H9 (cell line): ENCODE data around the gene ENPP5. TPM values are rescaled to one million over a fixed set of nuclear protein-coding genes. Genes with fewer than 3 reads are reported as not detected.

Experiments
- DNase-seq: peaks from one replicate; pipeline ENCODE4 v3.0.0-alpha.2; 2017
- H2AFZ ChIP-seq: one replicate; pipeline ENCODE4 v1.6.1; 2013; ENCODE audit warnings: mild to moderate bottlenecking, low read length, control low read depth, moderate library complexity
- H2AK5ac ChIP-seq: 2 replicates; pipeline ENCODE4 v1.6.1; 2013; ENCODE audit warnings: low read length, control low read depth, mixed read lengths; ENCODE audit not compliant: insufficient read length
- H2BK120ac ChIP-seq: one replicate; pipeline ENCODE4 v1.6.1; 2013; ENCODE audit warnings: low read depth, mild to moderate bottlenecking, low read length, control low read depth, inconsistent platforms; ENCODE audit not compliant: poor library complexity, severe bottlenecking
- H2BK12ac ChIP-seq: 2 replicates; pipeline ENCODE4 v1.6.1; 2013; ENCODE audit warnings: low read length, control low read depth, mixed read lengths, low read depth; ENCODE audit not compliant: insufficient read length
- H2BK15ac ChIP-seq: 2 replicates; pipeline ENCODE4 v1.6.1; 2013; ENCODE audit warnings: low read depth, low read length, control low read depth
- H2BK20ac ChIP-seq: one replicate; pipeline ENCODE4 v1.6.1; 2013; ENCODE audit warnings: low read depth, mild to moderate bottlenecking, low read length, control low read depth, inconsistent platforms; ENCODE audit not compliant: poor library complexity, severe bottlenecking
- H2BK5ac ChIP-seq: 2 replicates; pipeline ENCODE4 v1.6.1; 2013; ENCODE audit warnings: low read length, control low read depth, mixed read lengths; ENCODE audit not compliant: insufficient read length
- H3K14ac ChIP-seq: 2 replicates; pipeline ENCODE4 v1.6.1; 2013; ENCODE audit warnings: low read length, control low read depth; ENCODE audit not compliant: insufficient read depth
- H3K18ac ChIP-seq: 2 replicates; pipeline ENCODE4 v1.6.1; 2013; ENCODE audit warnings: low read depth, mild to moderate bottlenecking, mixed read lengths, low read length, control low read depth; ENCODE audit not compliant: insufficient read length
- H3K23ac ChIP-seq: 2 replicates; pipeline ENCODE4 v1.6.1; 2013; ENCODE audit warnings: low read length, control low read depth, mixed read lengths, low read depth; ENCODE audit not compliant: insufficient read length
- H3K23me2 ChIP-seq: 2 replicates; pipeline ENCODE4 v1.6.1; 2013; ENCODE audit warnings: low read depth, mild to moderate bottlenecking, mixed read lengths, low read length, control low read depth; ENCODE audit not compliant: insufficient read length, poor library complexity, severe bottlenecking
- H3K27ac ChIP-seq: 2 replicates; pipeline ENCODE4 v1.5.1; 2013; ENCODE audit warnings: low read length, control low read depth, mixed read lengths, low read depth; ENCODE audit not compliant: insufficient read length
- H3K27me3 ChIP-seq: 2 replicates; pipeline ENCODE4 v1.6.1; 2013; ENCODE audit warnings: low read length, control low read depth, inconsistent platforms; ENCODE audit not compliant: insufficient read depth
- H3K4ac ChIP-seq: 2 replicates; pipeline ENCODE4 v1.6.1; 2013; ENCODE audit warnings: low read depth, mild to moderate bottlenecking, control low read depth, inconsistent platforms, low read length, moderate library complexity
- H3K4me1 ChIP-seq: 2 replicates; pipeline ENCODE4 v1.6.1; 2013; ENCODE audit warnings: low read length, control low read depth, inconsistent platforms; ENCODE audit not compliant: insufficient read depth
- H3K4me2 ChIP-seq: 2 replicates; pipeline ENCODE4 v1.6.1; 2013; ENCODE audit warnings: low read length, control low read depth, mixed read lengths; ENCODE audit not compliant: insufficient read length, insufficient read depth
- H3K56ac ChIP-seq: 2 replicates; pipeline ENCODE4 v1.6.1; 2013; ENCODE audit warnings: low read depth, mild to moderate bottlenecking, mixed read lengths, low read length, control low read depth; ENCODE audit not compliant: insufficient read length
- H3K79me1 ChIP-seq: 2 replicates; pipeline ENCODE4 v1.6.1; 2013; ENCODE audit warnings: low read depth, mild to moderate bottlenecking, moderate library complexity, low read length, control low read depth, inconsistent platforms; ENCODE audit not compliant: insufficient read depth, poor library complexity, severe bottlenecking
- H3K79me2 ChIP-seq: 2 replicates; pipeline ENCODE4 v1.6.1; 2013; ENCODE audit warnings: low read length, control low read depth, inconsistent platforms; ENCODE audit not compliant: insufficient read depth
- H3K9ac ChIP-seq: 2 replicates; pipeline ENCODE4 v1.6.1; 2013; ENCODE audit warnings: low read length, control low read depth, mixed read lengths; ENCODE audit not compliant: insufficient read length; ENCODE audit errors: extremely low read depth
- H3K9me3 ChIP-seq: one replicate; pipeline ENCODE4 v1.6.1; 2013; ENCODE audit warnings: low read depth, low read length, inconsistent platforms; ENCODE audit not compliant: control insufficient read depth
- H3T11ph ChIP-seq: one replicate; pipeline ENCODE4 v1.6.1; 2013; ENCODE audit warnings: mild to moderate bottlenecking, low read length, control low read depth, inconsistent platforms
- H4K20me1 ChIP-seq: one replicate; pipeline ENCODE4 v1.6.1; 2013; ENCODE audit not compliant: control insufficient read depth, insufficient read length, insufficient read depth
- H4K5ac ChIP-seq: 2 replicates; pipeline ENCODE4 v1.6.1; 2013; ENCODE audit warnings: low read depth, mild to moderate bottlenecking, mixed read lengths, low read length, control low read depth; ENCODE audit not compliant: insufficient read length
- H4K8ac ChIP-seq: replicated peaks from 2 replicates; pipeline ENCODE4 v1.6.1; 2013; ENCODE audit warnings: low read length, control low read depth, mixed read lengths, low read depth; ENCODE audit not compliant: insufficient read length
- H4K91ac ChIP-seq: 2 replicates; pipeline ENCODE4 v1.6.1; 2013; ENCODE audit warnings: low read depth, mild to moderate bottlenecking, moderate library complexity, mixed read lengths, low read length, control low read depth; ENCODE audit not compliant: insufficient read length
- H3K27ac Mint-ChIP-seq, 3 experiments: 2 replicates in 2 of 3; 3 replicates in 1 of 3; pipeline ENCODE4 v1.8.0; 2020 to 2021; ENCODE audit warnings: mixed read lengths in 3 of 3, mild to moderate bottlenecking in 1 of 3, moderate library complexity in 1 of 3
- H3K27me3 Mint-ChIP-seq: 2 replicates; pipeline ENCODE4 v1.8.0; 2021; ENCODE audit warnings: low read depth, mild to moderate bottlenecking, moderate library complexity, mixed read lengths
- H3K36me3 Mint-ChIP-seq, 3 experiments: 2 replicates in 2 of 3; 3 replicates in 1 of 3; pipeline ENCODE4 v1.8.0; 2020 to 2021; ENCODE audit warnings: low read depth in 3 of 3, mixed read lengths in 3 of 3; ENCODE audit not compliant: insufficient read depth in 1 of 3
- H3K4me1 Mint-ChIP-seq, 2 experiments: 2 replicates each; pipeline ENCODE4 v1.8.0; 2020; ENCODE audit warnings: mixed read lengths in 2 of 2
- H3K4me3 Mint-ChIP-seq, 2 experiments: 2 replicates in 1 of 2; 3 replicates in 1 of 2; pipeline ENCODE4 v1.8.0; 2020 to 2021; ENCODE audit warnings: mild to moderate bottlenecking in 2 of 2, mixed read lengths in 2 of 2, moderate library complexity in 1 of 2
- H3K9me3 Mint-ChIP-seq, 2 experiments: 2 replicates in 1 of 2; 3 replicates in 1 of 2; pipeline ENCODE4 v1.8.0; 2020; ENCODE audit warnings: mild to moderate bottlenecking in 2 of 2, mixed read lengths in 2 of 2, moderate library complexity in 1 of 2
- CTCF ChIP-seq: fragments of 200-600 bp; sonication (generic); conservative IDR thresholded peaks from 3 replicates; pipeline ENCODE4 v1.8.0; 2021; ENCODE audit warnings: antibody characterized with exemption, mild to moderate bottlenecking
- WGBS: extraction: QIAGEN DNeasy Blood & Tissue Kit; methylation state at CpG from one replicate; pipeline ENCODE4 v1.1.7; 2013; ENCODE audit warnings: missing lambda C conversion rate, low lambda C conversion rate, mixed read lengths; ENCODE audit not compliant: insufficient read length; ENCODE audit errors: extremely low coverage; 5-methylcytosine and 5-hydroxymethylcytosine counted together
- total RNA-seq: library from RNA; stranded (reverse); gene quantifications from 2 replicates; pipeline ENCODE4 v1.2.1, GENCODE V29; 2021

The ENPP5 gene
- total RNA-seq, 1 experiment from 2014 or later: 4.6 TPM

DNA sequence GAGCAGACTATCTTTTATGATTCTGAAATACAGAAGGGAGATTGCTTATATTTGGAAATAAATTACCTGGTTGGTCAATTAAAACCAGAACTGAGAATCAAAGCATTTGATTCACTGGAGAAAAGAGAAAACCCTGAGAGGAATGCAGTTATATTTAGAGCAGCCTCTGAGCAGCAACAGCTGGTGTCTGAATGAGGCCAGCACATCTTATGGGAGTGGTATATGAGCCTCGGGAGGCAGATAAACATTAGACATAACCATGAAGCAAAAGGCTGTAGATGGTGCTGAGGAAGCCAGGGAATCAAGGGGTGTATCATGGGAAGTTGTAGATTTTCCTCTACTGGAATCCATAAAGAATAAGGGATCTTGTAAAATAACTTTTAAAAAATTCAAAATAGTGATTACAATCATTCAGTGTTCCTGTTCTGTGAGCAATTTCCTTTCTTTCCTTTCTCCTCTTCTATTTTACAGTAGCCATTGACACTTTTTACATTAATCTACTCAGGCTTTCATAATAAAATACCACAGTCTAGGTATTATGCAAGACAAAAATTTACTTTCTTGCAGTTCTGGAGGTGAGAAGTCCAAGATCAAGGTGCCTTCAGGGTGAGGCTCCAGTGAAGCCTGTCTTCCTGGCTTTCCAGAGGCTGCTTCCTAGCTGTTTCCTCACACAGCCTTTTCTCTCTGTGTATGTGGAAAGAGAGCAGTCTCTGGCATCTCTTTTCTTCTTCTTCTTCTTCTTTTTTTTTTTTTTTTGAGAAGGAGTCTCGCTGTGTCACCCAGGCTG lies 32.8 kb upstream of the ENPP5 start:
- Mint-ChIP-seq H3K9me3 (peaks cover 0 to 2% of the 10 kb centered on the region in 2 experiments; a peak in 1 of 5 replicates), H3K36me3 (peaks cover 0 to 3% (median 2%) of the 10 kb centered on the region in 3 experiments; a peak in 3 of 7 replicates), H3K4me3 (no peak overlapping the region), H3K4me1 (peaks cover 0 to 9% of the 10 kb centered on the region in 2 experiments; a peak in 1 of 4 replicates), H3K27ac (no peak overlapping the region), H3K27me3 (peaks cover 2% of the 10 kb centered on the region; the same call in 1 of the 2 replicates)
- H4K20me1 ChIP-seq: no peaks in the 10 kb centered on the region
- H2BK120ac ChIP-seq: no peak overlapping the region
- TF ChIP-seq CTCF: no peak
- no peaks in the 10 kb centered on the region for H3K79me2 ChIP-seq
- no peak overlapping the region for H4K91ac ChIP-seq
- no peaks in the 10 kb centered on the region for H3K23me2 ChIP-seq
- no peaks in the 10 kb centered on the region for H3K79me1 ChIP-seq
- no peak overlapping the region for H3K14ac ChIP-seq
- H2AFZ ChIP-seq: no peak overlapping the region
- no peak overlapping the region for H2BK12ac ChIP-seq
- no peak overlapping the region for H2BK20ac ChIP-seq
- H3T11ph ChIP-seq: no peak overlapping the region
- no peak overlapping the region for H2AK5ac ChIP-seq
- no peak overlapping the region for H3K23ac ChIP-seq
- H3K4me2 ChIP-seq: no peak overlapping the region
- no peak overlapping the region for H3K18ac ChIP-seq
- no peak overlapping the region for H4K8ac ChIP-seq
- H3K27me3 ChIP-seq: no peaks in the 10 kb centered on the region
- no peaks in the 10 kb centered on the region; the same call in 1 of the 2 replicates for H3K4me1 ChIP-seq
- no peak overlapping the region for H3K56ac ChIP-seq
- H2BK15ac ChIP-seq: no peak overlapping the region
- DNase-seq: no peak
- no peak overlapping the region for H3K4ac ChIP-seq
- no peaks in the 10 kb centered on the region for H3K9me3 ChIP-seq
- no peak overlapping the region for H2BK5ac ChIP-seq
- no peak overlapping the region for H3K9ac ChIP-seq
- H3K27ac ChIP-seq: no peak overlapping the region
- WGBS: no CpG with 5 or more reads among the region's 2 CpGs
- H4K5ac ChIP-seq: no peak overlapping the region
